ENCODE data around the gene CEMP1. TPM values are rescaled to one million over a fixed set of nuclear protein-coding genes. Genes with fewer than 3 reads are reported as not detected.

The CEMP1 gene
- total RNA-seq, 1 donor from 2014 or later: not detected

DNA sequence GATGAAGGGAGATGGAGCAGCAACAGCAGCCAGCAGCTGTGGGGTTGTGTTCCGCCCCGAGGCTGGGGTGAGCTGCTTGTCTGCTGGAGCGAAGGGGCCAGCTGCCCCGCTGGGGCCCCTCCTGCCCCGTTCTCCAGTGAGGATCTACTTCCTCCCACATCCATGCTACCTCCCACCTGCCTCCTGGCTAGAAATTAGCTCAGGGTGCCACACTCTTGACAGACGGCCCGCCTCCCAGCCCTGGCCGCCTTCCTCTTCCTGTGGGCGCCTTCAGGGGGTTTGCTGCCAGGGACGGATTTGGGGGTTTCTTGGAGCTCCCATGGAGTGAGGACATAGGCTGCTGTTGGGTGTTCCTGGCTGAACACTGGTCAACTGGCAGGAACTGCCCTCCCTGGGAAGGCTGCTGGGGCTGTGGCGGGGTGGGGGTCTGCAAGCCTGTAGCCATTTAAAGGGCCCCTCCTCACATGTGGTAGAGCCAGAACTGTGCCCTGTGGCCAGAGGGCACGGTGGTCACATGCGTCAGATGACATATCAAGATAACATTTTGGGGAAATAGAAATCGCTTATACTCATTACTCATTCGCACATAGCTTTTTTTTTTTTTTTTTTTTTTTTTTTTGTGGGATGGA lies 43.2 kb downstream of the CEMP1 start:
- no peak for DNase-seq (ENCODE audit: extremely low read depth, low read depth, low spot score)

DNA sequence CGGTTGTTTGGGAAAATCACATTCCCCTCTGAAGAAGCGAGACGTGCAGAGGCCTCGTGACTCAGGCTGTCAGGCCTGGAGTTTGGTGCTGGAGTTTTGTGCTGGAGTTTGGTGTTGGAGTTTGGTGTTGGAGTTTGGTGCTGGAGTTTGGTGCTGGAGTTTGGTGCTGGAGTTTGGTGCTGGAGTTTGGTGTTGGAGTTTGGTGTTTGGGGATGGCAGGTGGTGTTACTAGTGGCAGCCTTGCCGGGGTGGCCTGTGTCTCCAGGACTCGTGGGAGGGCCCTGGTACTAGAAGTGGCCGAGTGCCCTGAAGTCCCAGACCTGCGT lies 43.7 kb downstream of the CEMP1 start:
- no peak for DNase-seq (ENCODE audit: extremely low read depth, low read depth, low spot score)

DNA sequence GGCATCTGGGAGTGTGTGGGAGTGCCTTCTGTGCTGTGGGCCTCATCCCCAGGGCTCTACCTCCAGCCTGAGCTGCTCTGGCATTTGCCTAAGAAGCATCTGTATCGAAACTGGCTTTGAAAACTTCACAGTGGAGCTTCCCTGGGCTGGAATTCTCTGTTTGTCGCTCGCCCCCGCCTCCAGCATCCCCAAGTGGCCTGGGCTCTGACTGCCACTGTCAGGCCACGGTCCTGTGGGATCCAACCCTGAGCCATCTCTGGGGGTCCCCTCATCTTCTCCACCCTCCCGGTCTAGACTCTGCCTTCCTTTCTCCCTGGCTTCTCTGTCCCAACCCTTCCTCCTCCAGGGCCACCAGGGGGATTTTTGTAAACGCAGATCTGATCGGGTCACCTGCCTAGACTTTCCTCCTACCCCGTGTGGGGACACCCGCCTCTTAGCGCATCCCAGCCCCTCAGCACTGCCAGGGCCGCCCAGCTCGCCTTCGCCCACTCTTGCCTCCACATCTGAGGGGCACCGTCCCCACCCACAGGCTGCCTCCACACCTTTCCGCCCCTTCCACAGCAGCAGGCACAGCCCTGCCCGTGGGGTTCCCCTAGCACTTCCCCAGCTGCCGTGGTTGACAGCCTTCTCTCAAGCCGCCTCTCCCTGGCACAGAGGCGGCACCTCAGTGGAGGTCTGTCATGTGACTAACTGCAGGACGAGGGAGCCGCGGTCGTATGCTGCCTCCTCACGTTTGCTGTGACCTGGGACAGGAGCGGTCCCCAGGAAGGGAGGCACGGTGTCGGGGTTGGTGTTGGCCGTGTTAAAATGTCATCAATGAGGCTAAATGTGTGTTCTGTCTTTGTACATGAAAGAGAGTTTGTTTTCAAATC lies 44.3 kb downstream of the CEMP1 start:
- no peak for DNase-seq (ENCODE audit: extremely low read depth, low read depth, low spot score)

DNA sequence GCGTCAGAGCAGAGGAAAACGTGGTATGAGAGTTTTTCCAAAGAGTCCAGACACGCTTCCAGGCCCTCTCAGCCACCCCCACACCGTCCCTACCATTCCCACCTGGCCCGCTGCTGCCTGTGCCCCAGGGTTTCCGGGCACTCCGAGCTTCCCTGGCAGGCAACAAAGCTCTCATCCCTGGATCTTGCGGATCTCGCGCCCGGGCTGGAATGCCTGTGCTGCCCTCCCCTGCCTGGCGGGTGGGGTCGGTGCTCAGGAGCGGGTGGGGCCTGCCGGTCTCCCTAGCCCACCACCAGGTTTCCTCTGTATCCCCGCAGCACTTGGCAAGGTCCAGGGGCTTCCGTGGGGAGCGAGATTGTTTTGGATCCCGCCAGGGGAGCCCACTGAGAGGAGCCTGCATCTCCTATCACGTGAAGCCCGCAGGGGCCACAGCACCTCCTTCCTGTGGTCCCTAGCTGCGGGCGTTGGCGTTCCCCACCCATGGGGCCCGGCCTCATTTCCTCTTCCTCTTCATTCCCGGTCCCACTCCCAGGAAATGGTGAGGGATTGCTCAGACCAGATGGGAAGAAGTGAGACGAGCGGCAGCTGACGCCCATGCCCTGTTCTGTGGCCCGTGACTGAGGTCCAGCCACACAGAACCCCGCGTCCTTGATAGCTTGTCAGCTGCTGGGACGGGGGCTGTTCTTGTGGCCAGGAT lies 45.2 kb downstream of the CEMP1 start:
- no peak for DNase-seq (ENCODE audit: extremely low read depth, low read depth, low spot score)

DNA sequence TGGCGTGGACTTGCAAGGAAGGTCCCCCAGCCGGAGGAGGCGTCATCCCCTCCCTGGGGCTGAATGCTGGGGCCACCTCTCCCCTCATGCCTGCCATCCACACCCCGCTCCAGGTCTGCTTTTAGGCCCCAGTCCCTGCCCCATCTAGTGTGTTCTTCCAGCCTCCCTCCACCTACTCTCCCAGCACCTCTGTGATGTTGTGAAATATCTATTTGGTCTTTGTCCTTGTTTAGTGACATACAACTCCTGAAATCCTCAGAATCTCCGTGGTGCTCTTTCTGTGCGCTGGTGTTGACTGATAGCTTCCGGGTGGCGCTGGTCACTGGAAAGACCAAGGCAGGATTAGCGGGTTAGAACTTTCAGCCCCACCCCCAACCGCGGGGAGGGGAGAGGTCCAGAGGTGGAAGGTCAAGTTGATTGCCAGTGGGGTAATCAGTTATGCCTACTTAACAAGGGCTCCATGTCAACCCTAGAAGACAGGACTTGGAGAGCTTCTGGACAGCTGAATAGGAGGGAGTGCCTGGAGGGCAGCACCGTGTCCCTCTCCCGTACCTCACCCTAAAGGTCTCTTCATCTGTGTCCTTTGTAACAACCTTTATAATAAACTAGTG lies 46.2 kb downstream of the CEMP1 start:
- no peak for DNase-seq (ENCODE audit: extremely low read depth, low read depth, low spot score)

DNA sequence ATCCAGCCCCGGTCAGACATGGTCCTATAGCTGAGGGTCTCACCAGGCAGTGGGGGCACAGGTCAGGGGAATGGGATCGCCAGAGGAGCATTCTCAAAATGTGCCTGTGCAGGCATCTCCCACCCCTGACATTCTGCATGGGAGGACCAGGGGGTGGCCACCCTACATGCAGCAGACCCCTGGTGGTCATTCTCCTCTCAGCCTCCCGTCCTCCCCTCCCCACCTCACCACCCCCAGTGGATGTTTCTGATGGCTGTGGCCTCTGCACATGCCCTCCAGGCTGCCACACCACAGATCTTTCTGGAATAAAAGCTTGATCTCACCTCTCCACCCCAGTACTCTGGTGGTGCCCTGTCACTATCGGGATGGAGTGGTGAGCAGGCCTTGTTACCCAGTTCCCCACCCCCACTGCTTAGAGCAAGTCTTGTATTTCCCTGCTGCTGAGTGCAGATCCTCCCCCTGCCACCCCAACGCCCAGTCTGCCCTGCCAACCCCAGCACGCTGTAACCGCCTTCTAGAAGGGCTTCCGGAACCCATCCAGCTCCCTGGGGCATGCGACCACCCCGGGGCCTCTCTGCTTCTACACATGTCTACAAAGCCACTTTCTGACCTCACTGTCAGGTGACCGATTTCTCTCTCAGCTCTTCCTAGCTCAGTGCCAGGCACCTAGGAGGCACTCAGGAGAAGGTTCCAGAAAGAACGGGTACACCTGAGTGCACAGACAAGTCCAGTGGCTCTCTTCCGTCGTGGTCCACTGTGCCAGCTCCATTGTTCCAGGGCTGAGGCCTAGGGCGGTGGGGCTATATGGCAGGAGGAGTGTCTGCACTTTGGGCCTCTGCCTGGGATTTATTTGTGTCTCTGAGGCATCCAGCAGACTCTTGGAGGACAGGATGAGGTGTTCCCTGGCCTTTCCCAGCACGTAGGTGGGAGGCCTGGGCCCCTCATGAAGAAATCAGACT lies 47.0 kb downstream of the CEMP1 start:
- no peak for DNase-seq (ENCODE audit: extremely low read depth, low read depth, low spot score)

DNA sequence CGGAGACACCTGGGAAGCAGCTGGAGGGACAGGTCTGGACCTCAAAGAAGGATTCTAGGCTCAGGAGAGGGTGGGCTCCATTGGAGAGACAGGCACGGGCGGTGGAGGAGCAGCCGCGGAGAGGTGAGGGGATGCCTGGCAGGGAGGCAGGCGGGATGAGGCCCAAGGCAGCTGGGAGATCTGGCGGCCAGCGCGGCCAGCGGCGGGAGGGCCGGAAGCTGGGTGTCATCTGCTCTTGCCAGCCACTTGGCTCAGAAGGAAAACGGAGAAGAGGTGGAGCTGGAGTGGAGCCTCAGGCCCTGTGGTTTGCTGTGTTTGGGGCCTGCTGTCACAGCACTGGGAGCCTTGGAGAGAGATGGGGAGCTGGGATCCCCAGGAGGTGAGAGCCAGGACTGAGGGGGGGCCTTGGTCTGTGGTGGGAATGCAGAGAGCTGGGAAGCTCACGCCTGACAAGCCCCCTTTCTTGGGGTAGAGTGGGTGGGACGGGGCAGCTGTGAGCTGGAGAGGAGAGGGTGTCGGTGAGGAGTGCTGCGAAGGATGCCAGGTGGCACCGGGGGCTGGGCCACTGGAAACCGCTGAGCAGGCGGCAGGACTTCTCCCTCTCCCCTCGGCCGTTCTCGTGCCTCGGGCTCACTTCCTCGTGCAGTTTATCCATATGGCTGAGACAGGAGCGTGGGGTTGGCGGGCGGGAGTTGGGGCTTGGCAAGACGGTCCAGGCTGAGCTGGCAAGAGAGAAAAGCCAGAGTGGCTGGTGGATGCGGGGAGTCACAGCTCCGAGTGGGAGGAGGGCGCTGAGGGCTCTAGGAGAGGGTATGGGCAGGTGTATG lies 48.3 kb downstream of the CEMP1 start:
- no peak for DNase-seq (ENCODE audit: extremely low read depth, low read depth, low spot score)

DNA sequence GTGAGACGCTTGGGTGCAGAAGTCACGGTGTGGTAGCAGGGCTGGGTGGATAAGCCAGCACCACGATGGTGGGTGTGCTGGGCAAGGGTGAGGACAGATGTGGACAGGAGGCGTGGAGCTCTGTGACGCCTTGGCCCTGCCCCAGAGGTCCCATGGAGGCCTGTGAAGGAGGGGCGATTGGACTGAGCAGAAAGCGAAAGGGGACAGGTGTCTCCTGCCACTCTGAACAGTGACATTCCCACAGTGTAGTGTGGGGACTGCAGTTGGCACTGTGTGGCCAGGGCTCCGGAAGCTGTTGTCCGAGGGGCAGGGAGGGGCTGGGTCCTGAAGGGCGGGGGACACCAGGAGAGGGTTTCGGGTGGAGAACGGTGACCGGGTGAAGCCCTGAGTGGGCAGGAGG lies 49.0 kb downstream of the CEMP1 start:
- no peak for DNase-seq (ENCODE audit: extremely low read depth, low read depth, low spot score)

DNA sequence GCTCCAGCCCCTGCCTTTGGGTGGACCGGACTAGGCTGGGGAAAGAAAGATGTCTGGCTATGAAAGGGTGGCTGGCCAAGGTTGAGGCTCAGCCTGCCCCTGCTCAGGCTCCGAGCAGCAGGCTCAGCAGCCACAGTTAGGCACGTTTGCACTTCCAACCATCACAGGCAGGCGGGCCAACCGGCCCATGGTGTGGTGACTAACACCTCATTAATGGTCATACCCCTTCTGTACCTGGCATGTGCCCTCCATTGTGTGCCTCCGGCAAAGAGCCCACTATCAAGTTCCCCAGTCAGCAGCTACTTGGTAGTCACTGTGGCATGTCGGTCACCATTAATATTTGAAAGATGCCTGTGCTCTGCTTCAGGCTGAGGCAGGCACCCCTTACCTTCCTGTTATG lies 49.5 kb downstream of the CEMP1 start:
- DNase-seq (ENCODE audit: extremely low read depth, low read depth, low spot score): no peak

DNA sequence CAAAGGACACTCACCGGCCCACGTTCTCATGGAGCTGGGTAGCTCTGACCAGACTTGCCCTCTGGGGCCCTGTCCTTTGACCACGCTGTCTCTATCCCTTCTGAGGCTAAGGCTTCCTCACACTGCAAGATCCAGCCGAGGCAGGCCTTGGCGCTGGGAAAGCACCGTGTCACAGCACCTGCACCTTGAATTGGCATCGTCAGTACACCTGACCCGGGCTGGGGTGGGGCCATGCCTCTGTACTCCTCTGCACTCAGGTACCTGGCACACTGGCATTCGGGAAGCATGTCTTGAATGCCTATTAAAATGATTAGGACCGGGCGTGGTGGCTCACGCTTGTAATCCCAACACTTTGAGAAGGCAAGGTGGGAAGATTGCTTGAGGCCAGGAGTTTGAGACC lies 50.3 kb downstream of the CEMP1 start:
- DNase-seq (ENCODE audit: extremely low read depth, low read depth, low spot score): no peak

Other genes starting within 250 kb of the CEMP1 start
- 57.2 and 79.5 TPM in 2 replicates for gene ABCA3, start 190.7 kb downstream of the CEMP1 start, total RNA-seq
- gene CCNF, start 102.0 kb downstream of the CEMP1 start, total RNA-seq: 8.4 and 15.5 TPM in 2 replicates
- gene TEDC2, start 71.3 kb downstream of the CEMP1 start, total RNA-seq: 12.1 and 16.1 TPM in 2 replicates
- 0.35 TPM in 1 of 2 replicates, not detected in the other for gene NTN3, start 60.1 kb downstream of the CEMP1 start, total RNA-seq
- 12.9 and 19.7 TPM in 2 replicates for gene TBC1D24, start 56.3 kb downstream of the CEMP1 start, total RNA-seq
- 68.0 and 126 TPM in 2 replicates for gene ATP6V0C, start 17.5 kb downstream of the CEMP1 start, total RNA-seq
- gene AMDHD2, start 11.0 kb downstream of the CEMP1 start, total RNA-seq: 71.3 and 75.4 TPM in 2 replicates
- 21.0 and 32.0 TPM in 2 replicates for gene PDPK1, start 6.6 kb upstream of the CEMP1 start, total RNA-seq
- 40.2 and 66.9 TPM in 2 replicates for gene KCTD5, start 151.1 kb upstream of the CEMP1 start, total RNA-seq
- 0.05 and 1.1 TPM in 2 replicates for gene PRSS27, start 188.8 kb upstream of the CEMP1 start, total RNA-seq
- 117 and 239 TPM in 2 replicates for gene SRRM2, start 221.2 kb upstream of the CEMP1 start, total RNA-seq
- gene ELOB, start 245.9 kb upstream of the CEMP1 start, total RNA-seq: 231 and 338 TPM in 2 replicates

Data from glomerular endothelial cell (primary cell).